Measurements from ENCODE around the gene DCDC2B.

Gene DCDC2B

DNA sequence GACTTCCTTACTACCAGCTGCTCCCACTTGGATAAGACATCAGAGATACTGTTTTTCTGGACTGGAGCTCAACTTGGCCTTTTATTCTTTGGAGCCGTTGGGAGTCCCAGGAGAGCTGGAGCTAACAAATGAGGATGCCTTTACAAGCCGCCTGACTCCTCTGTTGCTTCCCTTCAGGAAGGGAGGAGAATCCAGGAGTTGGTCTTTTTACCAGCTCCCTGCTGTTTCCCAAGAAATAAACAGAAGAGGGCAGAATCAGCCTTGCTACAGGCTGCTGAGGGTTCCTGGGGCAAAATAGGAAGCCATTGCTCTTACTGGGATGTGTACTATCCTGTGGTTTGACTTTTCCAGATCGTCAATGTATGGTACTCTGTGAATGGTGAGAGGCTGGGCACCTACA is 14.8 kb downstream of the DCDC2B start:
- DNase-seq (ENCODE audit: low read depth) = no peak
- TF ChIP-seq, protein P1, sequence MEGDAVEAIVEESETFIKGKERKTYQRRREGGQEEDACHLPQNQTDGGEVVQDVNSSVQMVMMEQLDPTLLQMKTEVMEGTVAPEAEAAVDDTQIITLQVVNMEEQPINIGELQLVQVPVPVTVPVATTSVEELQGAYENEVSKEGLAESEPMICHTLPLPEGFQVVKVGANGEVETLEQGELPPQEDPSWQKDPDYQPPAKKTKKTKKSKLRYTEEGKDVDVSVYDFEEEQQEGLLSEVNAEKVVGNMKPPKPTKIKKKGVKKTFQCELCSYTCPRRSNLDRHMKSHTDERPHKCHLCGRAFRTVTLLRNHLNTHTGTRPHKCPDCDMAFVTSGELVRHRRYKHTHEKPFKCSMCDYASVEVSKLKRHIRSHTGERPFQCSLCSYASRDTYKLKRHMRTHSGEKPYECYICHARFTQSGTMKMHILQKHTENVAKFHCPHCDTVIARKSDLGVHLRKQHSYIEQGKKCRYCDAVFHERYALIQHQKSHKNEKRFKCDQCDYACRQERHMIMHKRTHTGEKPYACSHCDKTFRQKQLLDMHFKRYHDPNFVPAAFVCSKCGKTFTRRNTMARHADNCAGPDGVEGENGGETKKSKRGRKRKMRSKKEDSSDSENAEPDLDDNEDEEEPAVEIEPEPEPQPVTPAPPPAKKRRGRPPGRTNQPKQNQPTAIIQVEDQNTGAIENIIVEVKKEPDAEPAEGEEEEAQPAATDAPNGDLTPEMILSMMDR (IDR thresholded peaks at IDR 0.05; ENCODE audit: low read depth, low read length, missing control alignments) = no peak
- H3K4me3 ChIP-seq (ENCODE audit: low read depth, low read length) = no peak overlapping the region; the same call in 1 of the 2 replicates

DNA sequence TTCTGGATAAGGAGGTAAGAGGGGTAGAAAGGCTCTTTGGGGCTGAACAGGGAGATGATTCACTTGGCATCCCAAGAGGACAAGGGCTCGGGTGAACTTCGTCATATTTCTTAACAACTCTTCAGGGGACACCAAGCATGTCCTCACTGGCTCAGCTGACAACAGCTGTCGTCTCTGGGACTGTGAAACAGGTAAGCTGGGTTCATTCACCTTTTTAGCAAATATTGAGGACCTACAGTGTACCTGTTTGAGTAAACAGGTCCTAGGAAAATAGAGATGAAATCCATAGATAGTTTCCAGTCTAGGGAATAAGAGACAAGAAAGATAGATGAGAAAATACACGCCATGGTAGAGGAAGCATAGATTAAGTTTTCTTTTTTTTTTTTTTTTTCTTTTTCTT is 15.4 kb downstream of the DCDC2B start:
- TF ChIP-seq, protein P1 (IDR thresholded peaks at IDR 0.05; ENCODE audit: low read depth, low read length, missing control alignments) = no peak
- no peak overlapping the region for H3K4me3 ChIP-seq (ENCODE audit: low read depth, low read length)
- no peak for DNase-seq (ENCODE audit: low read depth)

DNA sequence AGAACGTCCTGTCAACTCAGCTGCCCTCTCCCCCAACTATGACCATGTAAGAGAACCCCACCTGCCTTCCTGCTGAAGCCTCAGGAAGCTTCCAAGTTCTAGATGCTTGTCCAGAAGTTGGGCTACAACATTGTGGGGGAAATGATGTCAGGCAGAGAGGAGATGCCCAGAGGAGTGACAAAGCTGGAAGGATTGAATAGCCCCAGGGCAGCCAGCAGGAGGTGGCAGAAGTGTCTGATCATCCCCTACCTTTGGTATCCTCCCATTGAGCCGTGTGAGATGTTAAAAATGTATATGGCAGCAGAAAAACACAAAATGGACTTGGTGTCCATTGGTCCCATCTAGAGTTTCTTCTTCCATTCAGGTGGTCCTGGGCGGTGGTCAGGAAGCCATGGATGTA is 19.9 kb downstream of the DCDC2B start:
- no peak overlapping the region for H3K4me3 ChIP-seq (ENCODE audit: low read depth, low read length)
- TF ChIP-seq, protein P1 (IDR thresholded peaks at IDR 0.05; ENCODE audit: low read depth, low read length, missing control alignments) = no peak
- DNase-seq (ENCODE audit: low read depth) = no peak

DNA sequence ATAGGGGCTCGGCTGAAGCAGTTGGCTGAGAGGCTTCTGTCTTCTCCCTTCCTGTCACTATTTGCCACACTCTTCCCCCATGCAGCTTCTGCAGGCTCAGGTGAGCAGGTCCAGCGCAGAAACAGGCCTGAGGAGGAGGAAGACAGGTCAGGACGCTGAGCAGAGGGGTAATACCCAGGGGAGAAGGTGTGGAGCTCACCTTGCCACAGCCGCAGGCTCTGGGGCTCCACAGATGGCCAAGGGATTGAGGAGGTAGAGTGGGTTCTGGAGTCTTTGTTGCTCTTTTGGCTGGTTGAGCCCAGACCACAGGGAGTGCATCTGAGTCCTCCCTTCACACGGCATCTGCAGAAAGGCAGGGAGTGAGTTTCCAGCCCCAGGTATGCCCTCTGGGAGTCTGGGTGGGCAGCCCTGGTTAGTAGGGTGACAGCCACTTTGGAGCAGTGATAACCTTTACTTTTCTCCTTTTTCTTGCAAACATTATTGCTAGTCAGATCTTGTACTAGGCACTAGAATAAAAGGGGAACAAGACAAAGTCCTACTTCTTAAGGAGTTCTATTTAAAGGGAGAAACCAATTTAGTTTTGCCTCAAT is 23.0 kb downstream of the DCDC2B start:
- DNase-seq (ENCODE audit: low read depth) = no peak
- no peak overlapping the region for H3K4me3 ChIP-seq (ENCODE audit: low read depth, low read length)
- TF ChIP-seq, protein P1 (IDR thresholded peaks at IDR 0.05; ENCODE audit: low read depth, low read length, missing control alignments) = no peak

DNA sequence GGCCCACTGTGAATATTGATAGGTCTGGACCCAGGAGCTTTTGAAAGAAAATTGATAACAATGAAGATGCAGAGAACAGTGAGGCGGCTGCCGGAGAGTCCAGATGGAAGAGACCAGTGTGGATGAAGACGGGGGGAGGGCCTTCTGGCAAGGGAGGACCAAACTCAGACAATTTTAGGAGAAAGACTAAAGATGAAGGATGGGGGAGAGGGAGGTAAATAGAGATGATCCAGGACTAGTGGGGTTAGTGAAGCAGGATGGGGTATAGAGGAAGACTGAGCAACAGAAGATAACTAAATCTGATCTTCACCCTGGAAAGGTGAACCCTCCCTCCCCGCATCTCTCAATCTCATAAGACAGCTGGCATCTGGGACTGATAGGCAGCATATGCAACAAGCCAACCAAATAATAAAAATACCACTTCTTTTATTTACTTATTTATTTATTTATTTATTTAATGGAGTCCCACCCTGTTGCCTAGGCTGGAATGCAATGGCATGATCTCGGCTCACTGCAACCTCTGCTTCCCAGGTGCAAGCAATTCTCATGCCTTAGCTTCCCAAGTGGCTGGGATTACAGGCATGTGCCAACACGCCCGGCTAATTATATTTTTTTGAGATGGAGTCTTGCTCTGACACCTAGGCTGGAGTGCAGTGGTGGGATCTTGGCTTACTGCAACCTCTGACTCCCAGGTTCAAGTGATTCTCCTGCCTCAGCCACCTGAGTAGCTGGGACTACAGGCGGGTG is 23.8 kb downstream of the DCDC2B start:
- TF ChIP-seq, protein P1 (IDR thresholded peaks at IDR 0.05; ENCODE audit: low read depth, low read length, missing control alignments) = no peak
- DNase-seq (ENCODE audit: low read depth) = no peak

DNA sequence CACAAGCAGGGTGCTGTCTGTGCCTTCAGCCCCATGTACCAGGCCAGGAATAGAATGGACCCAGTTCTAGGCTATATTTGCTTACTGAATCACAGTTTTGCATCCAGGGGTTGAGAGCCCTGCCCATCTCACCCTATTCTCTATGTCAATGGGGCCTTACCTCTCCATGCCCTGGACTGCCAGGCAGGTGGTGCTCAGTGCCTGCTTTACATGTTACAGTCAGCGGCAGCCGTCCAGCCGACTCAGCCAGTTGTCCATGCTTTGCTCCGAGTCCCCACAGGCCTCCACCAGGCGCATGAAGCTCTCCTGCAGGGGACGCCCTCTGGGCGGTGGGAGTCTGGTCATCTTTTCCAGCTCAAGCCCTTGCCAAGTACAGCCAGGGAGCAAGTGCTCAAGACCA is 25.9 kb downstream of the DCDC2B start:
- H3K4me3 ChIP-seq (ENCODE audit: low read depth, low read length) = no peak overlapping the region
- TF ChIP-seq, protein P1 (IDR thresholded peaks at IDR 0.05; ENCODE audit: low read depth, low read length, missing control alignments) = no peak
- DNase-seq (ENCODE audit: low read depth) = no peak

More for the DNA sequence above, 23.8 kb downstream of the DCDC2B start:
- H3K4me3 ChIP-seq (ENCODE audit: low read depth, low read length) = no peak overlapping the region

DNA sequence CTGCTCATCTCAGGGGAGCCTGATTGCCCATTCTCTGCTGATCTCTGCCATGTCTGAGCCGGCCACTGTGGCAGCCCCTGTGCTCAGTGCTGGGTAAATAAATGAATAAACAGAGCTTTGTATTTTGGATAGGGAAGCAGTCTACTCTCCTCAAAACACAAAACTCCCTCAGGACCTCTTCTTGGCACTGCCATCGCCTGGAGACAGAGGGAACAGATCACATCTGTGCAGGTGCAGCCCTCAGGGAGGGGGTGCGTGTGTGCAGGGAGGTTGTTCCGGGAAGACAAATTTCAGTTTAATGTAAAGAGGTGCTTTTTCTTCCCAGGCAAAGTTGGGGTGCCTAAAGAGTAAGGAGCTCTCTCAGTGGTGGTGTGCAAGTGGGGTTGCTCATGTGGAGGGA is 30.4 kb downstream of the DCDC2B start:
- DNase-seq (ENCODE audit: low read depth) = no peak
- TF ChIP-seq, protein P1 (IDR thresholded peaks at IDR 0.05; ENCODE audit: low read depth, low read length, missing control alignments) = no peak
- no peak overlapping the region for H3K4me3 ChIP-seq (ENCODE audit: low read depth, low read length)
